ENCODE data around the gene ADIPOR2. TPM values are rescaled to one million over a fixed set of nuclear protein-coding genes. Genes with fewer than 3 reads are reported as not detected.

Gene ADIPOR2
- total and polyA plus RNA-seq, 3 donors from 2014 or later, result 70.6 to 78.3 (median 75.1) TPM

- Histone ChIP-seq H3K9me3 (no peaks in the 10 kb centered on the region), H3K36me3 (ENCODE audit: low read depth, missing control alignments) (no peaks in the 10 kb centered on the region), H3K4me1 (peaks cover 32% of the 10 kb centered on the region), H3K27ac (peak overlapping the region in 1 of 2 donors; percentile 96), H3K4me3 (no peak overlapping the region), H3K27me3 (no peaks in the 10 kb centered on the region)
- intact Hi-C loops (cut with DNase I; ENCODE audit: low total_unique reads), result no loop called here
- no peak for DNase-seq
- 56 to 59% methylated on average over 8 to 12 of the region's 12 CpGs for WGBS, 2 donors
- no peak for TF ChIP-seq CTCF (IDR thresholded peaks at IDR 0.05)
- TF ChIP-seq POLR2A (IDR thresholded peaks at IDR 0.05), result no peak
Measured at GRCh38 chr12:1656902-1657301, 34.0 kb upstream of the ADIPOR2 start.

GRCh38 chr12:1657688-1658087, 33.2 kb upstream of the ADIPOR2 start:
- peaks cover 32% of the 10 kb centered on the region for H3K4me1 ChIP-seq
- WGBS, 2 donors, result 56 to 79% methylated on average over 1 of the region's 1 CpG
- no peak overlapping the region for H3K4me3 ChIP-seq
- peak overlapping the region in 1 of 2 donors; percentile 96 for H3K27ac ChIP-seq
- H3K27me3 ChIP-seq, result no peaks in the 10 kb centered on the region
- no peaks in the 10 kb centered on the region for H3K9me3 ChIP-seq
- no peak for TF ChIP-seq POLR2A (IDR thresholded peaks at IDR 0.05)
- TF ChIP-seq CTCF (IDR thresholded peaks at IDR 0.05), result no peak
- no peaks in the 10 kb centered on the region for H3K36me3 ChIP-seq (ENCODE audit: low read depth, missing control alignments)
- no peak for DNase-seq
- intact Hi-C loops (cut with DNase I; ENCODE audit: low total_unique reads), result no loop called here

GRCh38 chr12:1660304-1661187, 30.3 kb upstream of the ADIPOR2 start:
- intact Hi-C loops (cut with DNase I; ENCODE audit: low total_unique reads), result no loop called here
- H3K36me3 ChIP-seq (ENCODE audit: low read depth, missing control alignments), result no peaks in the 10 kb centered on the region
- peaks cover 32% of the 10 kb centered on the region for H3K4me1 ChIP-seq
- no peak for TF ChIP-seq POLR2A (IDR thresholded peaks at IDR 0.05)
- DNase-seq, result peak; percentile 83
- H3K4me3 ChIP-seq, result no peak overlapping the region
- H3K27ac ChIP-seq, result peak overlapping the region; percentile 96 to 97
- 16 to 30% methylated on average over 15 to 20 of the region's 20 CpGs for WGBS, 2 donors
- no peaks in the 10 kb centered on the region for H3K27me3 ChIP-seq
- H3K9me3 ChIP-seq, result no peaks in the 10 kb centered on the region

GRCh38 chr12:1661553-1662335, 29.1 kb upstream of the ADIPOR2 start:
- H3K4me3 ChIP-seq, result peak overlapping the region; percentile 53 to 61
- peak; percentile 28 for TF ChIP-seq POLR2A (IDR thresholded peaks at IDR 0.05)
- no peak for TF ChIP-seq CTCF (IDR thresholded peaks at IDR 0.05)
- 1 to 2% methylated on average over 33 to 67 of the region's 69 CpGs for WGBS, 2 donors
- intact Hi-C loops (cut with DNase I; ENCODE audit: low total_unique reads), result no loop called here
- peak; percentile 92 for DNase-seq
- H3K36me3 ChIP-seq (ENCODE audit: low read depth, missing control alignments), result no peaks in the 10 kb centered on the region
- H3K4me1 ChIP-seq, result peaks cover 32% of the 10 kb centered on the region
- peak overlapping the region; percentile 96 to 97 for H3K27ac ChIP-seq
- H3K27me3 ChIP-seq, result no peaks in the 10 kb centered on the region
- H3K9me3 ChIP-seq, result no peaks in the 10 kb centered on the region

Data from testis (tissue), 3 donors.